GM23338 (cell line): ENCODE results near the gene SELENOK. TPM values are rescaled to one million over a fixed set of nuclear protein-coding genes. Genes with fewer than 3 reads are reported as not detected.

Experiments used
- ATAC-seq: fragments of 200-7000 bp; cut with Tn5 transposase; 3 replicates; pipeline ENCODE4 v1.9.1; 2020
- DNase-seq: peaks from one replicate; pipeline ENCODE4 v3.0.0-alpha.2; 2015; ENCODE audit warnings: low spot score
- H2AFZ ChIP-seq: fragments of 200-600 bp; sonication (generic); 2 replicates; pipeline ENCODE4 v1.8.0; 2016; ENCODE audit warnings: antibody characterized with exemption, mild to moderate bottlenecking, moderate library complexity
- H3F3A ChIP-seq: fragments of 200-600 bp; sonication (generic); replicated peaks from 2 replicates; pipeline ENCODE4 v1.8.0; 2017; ENCODE audit warnings: antibody characterized with exemption, mixed run types, low read depth
- H3K27ac ChIP-seq: fragments of 200-600 bp; sonication (generic); 2 replicates; pipeline ENCODE4 v1.6.1; 2016; ENCODE audit warnings: low read depth
- H3K27me3 ChIP-seq: fragments of 200-600 bp; sonication (generic); 2 replicates; pipeline ENCODE4 v1.8.0; 2016; ENCODE audit warnings: mild to moderate bottlenecking, mixed run types, moderate library complexity; ENCODE audit not compliant: insufficient read depth
- H3K36me3 ChIP-seq: fragments of 200-600 bp; sonication (generic); 2 replicates; pipeline ENCODE4 v1.8.0; 2016; ENCODE audit warnings: mild to moderate bottlenecking; ENCODE audit not compliant: insufficient read depth
- H3K4me1 ChIP-seq: fragments of 200-600 bp; sonication (generic); 2 replicates; pipeline ENCODE4 v1.8.0; 2016; ENCODE audit warnings: mild to moderate bottlenecking, moderate library complexity; ENCODE audit not compliant: insufficient read depth
- H3K4me2 ChIP-seq: fragments of 200-600 bp; sonication (generic); 2 replicates; pipeline ENCODE4 v1.7.1; 2017; ENCODE audit warnings: mixed run types
- H3K4me3 ChIP-seq: fragments of 200-600 bp; sonication (generic); 2 replicates; pipeline ENCODE4 v1.6.1; 2016; ENCODE audit warnings: mixed run types
- H3K79me2 ChIP-seq: fragments of 200-600 bp; sonication (generic); replicated peaks from 2 replicates; pipeline ENCODE4 v1.8.0; 2017; ENCODE audit warnings: mild to moderate bottlenecking; ENCODE audit not compliant: insufficient read depth
- H3K9me2 ChIP-seq: fragments of 200-600 bp; sonication (generic); 2 replicates; pipeline ENCODE4 v1.8.0; 2017; ENCODE audit not compliant: insufficient read depth
- H4K20me1 ChIP-seq: fragments of 200-600 bp; sonication (generic); replicated peaks from 2 replicates; pipeline ENCODE4 v1.8.0; 2017; ENCODE audit warnings: mild to moderate bottlenecking; ENCODE audit not compliant: insufficient read depth
- H3K27ac Mint-ChIP-seq: 2 replicates; pipeline ENCODE4 v1.8.0; 2020; ENCODE audit warnings: inconsistent platforms, mild to moderate bottlenecking, moderate library complexity, mixed read lengths
- H3K27me3 Mint-ChIP-seq: 3 replicates; pipeline ENCODE4 v1.8.0; 2022; ENCODE audit warnings: low read depth, mild to moderate bottlenecking, moderate library complexity, mixed read lengths, inconsistent platforms; ENCODE audit not compliant: insufficient read depth, poor library complexity
- H3K36me3 Mint-ChIP-seq: 3 replicates; pipeline ENCODE4 v1.8.0; 2021; ENCODE audit warnings: low read depth, mild to moderate bottlenecking, inconsistent platforms, moderate library complexity, mixed read lengths
- H3K4me1 Mint-ChIP-seq: 3 replicates; pipeline ENCODE4 v1.8.0; 2020; ENCODE audit warnings: mild to moderate bottlenecking, inconsistent platforms, mixed read lengths
- H3K4me3 Mint-ChIP-seq: 3 replicates; pipeline ENCODE4 v1.8.0; 2021; ENCODE audit warnings: moderate library complexity, mild to moderate bottlenecking, inconsistent platforms, mixed read lengths
- H3K9me3 Mint-ChIP-seq: 3 replicates; pipeline ENCODE4 v1.8.0; 2020; ENCODE audit warnings: moderate library complexity, mild to moderate bottlenecking, inconsistent platforms, mixed read lengths
- CREB1 ChIP-seq: fragments of 250-450 bp; sonication (Bioruptor Pico); IDR thresholded peaks from 2 replicates; pipeline ENCODE4 v1.5.0; 2020; ENCODE audit warnings: low read depth, mild to moderate bottlenecking, moderate library complexity
- EZH2 ChIP-seq: fragments of 200-600 bp; sonication (generic); IDR thresholded peaks from one replicate; pipeline ENCODE4 v1.8.0; 2017; ENCODE audit warnings: antibody characterized with exemption, mild to moderate bottlenecking, low read depth; ENCODE audit not compliant: unreplicated experiment
- EZH2phosphoT487 ChIP-seq: fragments of 200-600 bp; sonication (generic); IDR thresholded peaks from one replicate; pipeline ENCODE4 v1.8.1; 2018; ENCODE audit warnings: antibody characterized with exemption; ENCODE audit not compliant: unreplicated experiment
- JUNB ChIP-seq: IDR thresholded peaks from one replicate; pipeline ENCODE4 v1.6.1; 2016; ENCODE audit warnings: antibody characterized with exemption; ENCODE audit not compliant: unreplicated experiment
- NANOG ChIP-seq: IDR thresholded peaks from 2 replicates; pipeline ENCODE4 v1.6.1; 2016; ENCODE audit warnings: antibody characterized with exemption, borderline replicate concordance
- POLR2AphosphoS5 ChIP-seq: IDR thresholded peaks from 2 replicates; pipeline ENCODE4 v1.6.1; 2016; ENCODE audit warnings: antibody characterized with exemption, low read depth
- STAT1 ChIP-seq: IDR thresholded peaks from one replicate; pipeline ENCODE4 v1.6.1; 2016; ENCODE audit warnings: antibody characterized with exemption; ENCODE audit not compliant: unreplicated experiment
- ZNF114 ChIP-seq: fragments of 250-450 bp; sonication (Bioruptor Pico); IDR thresholded peaks from 2 replicates; pipeline ENCODE4 v1.5.0; 2020; ENCODE audit warnings: mild to moderate bottlenecking, moderate library complexity
- ZNF331 ChIP-seq: fragments of 250-450 bp; sonication (Bioruptor Pico); IDR thresholded peaks from 2 replicates; pipeline ENCODE4 v1.5.0; 2020; ENCODE audit warnings: low read depth, mild to moderate bottlenecking, moderate library complexity
- polyA plus RNA-seq: library from polyadenylated mRNA; unstranded; fragments of >200 nt; fragmentation: Nextera tagmentation; extraction: Ambion mirVana; gene quantifications from 2 replicates; pipeline ENCODE4 v1.2.1, GENCODE V29; 2016
- total RNA-seq: library from RNA; depleted of rRNA; stranded (reverse); fragments of >200 nt; shearing (Covaris generic); gene quantifications from 2 replicates; pipeline ENCODE4 v1.2.3, GENCODE V29; 2014
- TF ChIP-seq, protein P1 (sequence below): fragments of 250-450 bp; sonication (Bioruptor Pico); IDR thresholded peaks from 2 replicates; pipeline ENCODE4 v1.5.0; 2020; ENCODE audit warnings: mild to moderate bottlenecking, moderate library complexity
- TF ChIP-seq, protein P2 (sequence below): IDR thresholded peaks from one replicate; pipeline ENCODE4 v1.6.1; 2018; ENCODE audit warnings: antibody characterized with exemption; ENCODE audit not compliant: unreplicated experiment
- TF ChIP-seq, protein P3 (sequence below), 2 experiments: fragments of 200-600 bp in 1 of 2; sonication (generic) in 1 of 2; conservative IDR thresholded peaks; 2 replicates each; pipeline versions ENCODE4 v1.5.1 to v1.6.1; 2016 to 2017; ENCODE audit warnings: antibody characterized with exemption in 2 of 2, low read depth in 2 of 2, mild to moderate bottlenecking in 2 of 2, moderate library complexity in 1 of 2
- TF ChIP-seq, protein P4 (sequence below): IDR thresholded peaks from 2 replicates; pipeline ENCODE4 v1.6.1; 2016; ENCODE audit warnings: antibody characterized with exemption

SELENOK gene
- total and polyA plus RNA-seq, 2 experiments from 2014 or later: 21.4 to 168 TPM

DNA sequence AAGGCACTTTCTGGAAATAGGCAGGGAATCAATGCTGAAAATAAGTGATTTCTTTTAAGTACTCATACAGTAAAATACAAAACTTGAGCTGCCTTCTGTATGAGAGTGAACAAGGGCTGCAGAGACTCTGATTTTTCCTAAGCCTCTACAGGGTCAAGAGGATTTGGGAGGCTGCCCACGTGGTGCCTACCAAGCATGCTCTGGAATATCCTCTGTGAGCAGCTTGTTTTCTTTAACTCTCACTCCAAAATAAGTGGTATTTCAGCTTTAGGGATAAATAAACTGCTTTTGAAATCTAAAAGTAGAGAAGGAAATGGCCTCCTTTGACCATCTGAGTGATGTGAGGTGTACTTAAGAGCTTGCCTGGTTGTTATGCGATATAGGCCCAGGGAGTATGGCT lies 8.1 kb upstream of the SELENOK start:
- no peaks in the 10 kb centered on the region for H3K9me3 Mint-ChIP-seq
- H3K4me1 ChIP-seq: no peaks in the 10 kb centered on the region
- H3K4me3 Mint-ChIP-seq: no peak overlapping the region
- H2AFZ ChIP-seq: peak overlapping the region; percentile 88
- ATAC-seq: no peak
- no peaks in the 10 kb centered on the region for H3K27me3 Mint-ChIP-seq
- no peak overlapping the region for H3K4me3 ChIP-seq
- H3K27ac Mint-ChIP-seq: no peak overlapping the region
- H3K4me2 ChIP-seq: no peak overlapping the region
- no peaks in the 10 kb centered on the region for H3F3A ChIP-seq
- no peaks in the 10 kb centered on the region for H3K9me2 ChIP-seq
- no peaks in the 10 kb centered on the region for H3K36me3 ChIP-seq
- no peaks in the 10 kb centered on the region for H4K20me1 ChIP-seq
- H3K27ac ChIP-seq: no peak overlapping the region
- no peaks in the 10 kb centered on the region for H3K36me3 Mint-ChIP-seq
- no peaks in the 10 kb centered on the region for H3K79me2 ChIP-seq
- no peaks in the 10 kb centered on the region for H3K4me1 Mint-ChIP-seq
- H3K27me3 ChIP-seq: 0 out of 2 replicates have a peak, but pooled peaks cover 4% of the 10 kb centered on the region
- TF ChIP-seq, protein P1, sequence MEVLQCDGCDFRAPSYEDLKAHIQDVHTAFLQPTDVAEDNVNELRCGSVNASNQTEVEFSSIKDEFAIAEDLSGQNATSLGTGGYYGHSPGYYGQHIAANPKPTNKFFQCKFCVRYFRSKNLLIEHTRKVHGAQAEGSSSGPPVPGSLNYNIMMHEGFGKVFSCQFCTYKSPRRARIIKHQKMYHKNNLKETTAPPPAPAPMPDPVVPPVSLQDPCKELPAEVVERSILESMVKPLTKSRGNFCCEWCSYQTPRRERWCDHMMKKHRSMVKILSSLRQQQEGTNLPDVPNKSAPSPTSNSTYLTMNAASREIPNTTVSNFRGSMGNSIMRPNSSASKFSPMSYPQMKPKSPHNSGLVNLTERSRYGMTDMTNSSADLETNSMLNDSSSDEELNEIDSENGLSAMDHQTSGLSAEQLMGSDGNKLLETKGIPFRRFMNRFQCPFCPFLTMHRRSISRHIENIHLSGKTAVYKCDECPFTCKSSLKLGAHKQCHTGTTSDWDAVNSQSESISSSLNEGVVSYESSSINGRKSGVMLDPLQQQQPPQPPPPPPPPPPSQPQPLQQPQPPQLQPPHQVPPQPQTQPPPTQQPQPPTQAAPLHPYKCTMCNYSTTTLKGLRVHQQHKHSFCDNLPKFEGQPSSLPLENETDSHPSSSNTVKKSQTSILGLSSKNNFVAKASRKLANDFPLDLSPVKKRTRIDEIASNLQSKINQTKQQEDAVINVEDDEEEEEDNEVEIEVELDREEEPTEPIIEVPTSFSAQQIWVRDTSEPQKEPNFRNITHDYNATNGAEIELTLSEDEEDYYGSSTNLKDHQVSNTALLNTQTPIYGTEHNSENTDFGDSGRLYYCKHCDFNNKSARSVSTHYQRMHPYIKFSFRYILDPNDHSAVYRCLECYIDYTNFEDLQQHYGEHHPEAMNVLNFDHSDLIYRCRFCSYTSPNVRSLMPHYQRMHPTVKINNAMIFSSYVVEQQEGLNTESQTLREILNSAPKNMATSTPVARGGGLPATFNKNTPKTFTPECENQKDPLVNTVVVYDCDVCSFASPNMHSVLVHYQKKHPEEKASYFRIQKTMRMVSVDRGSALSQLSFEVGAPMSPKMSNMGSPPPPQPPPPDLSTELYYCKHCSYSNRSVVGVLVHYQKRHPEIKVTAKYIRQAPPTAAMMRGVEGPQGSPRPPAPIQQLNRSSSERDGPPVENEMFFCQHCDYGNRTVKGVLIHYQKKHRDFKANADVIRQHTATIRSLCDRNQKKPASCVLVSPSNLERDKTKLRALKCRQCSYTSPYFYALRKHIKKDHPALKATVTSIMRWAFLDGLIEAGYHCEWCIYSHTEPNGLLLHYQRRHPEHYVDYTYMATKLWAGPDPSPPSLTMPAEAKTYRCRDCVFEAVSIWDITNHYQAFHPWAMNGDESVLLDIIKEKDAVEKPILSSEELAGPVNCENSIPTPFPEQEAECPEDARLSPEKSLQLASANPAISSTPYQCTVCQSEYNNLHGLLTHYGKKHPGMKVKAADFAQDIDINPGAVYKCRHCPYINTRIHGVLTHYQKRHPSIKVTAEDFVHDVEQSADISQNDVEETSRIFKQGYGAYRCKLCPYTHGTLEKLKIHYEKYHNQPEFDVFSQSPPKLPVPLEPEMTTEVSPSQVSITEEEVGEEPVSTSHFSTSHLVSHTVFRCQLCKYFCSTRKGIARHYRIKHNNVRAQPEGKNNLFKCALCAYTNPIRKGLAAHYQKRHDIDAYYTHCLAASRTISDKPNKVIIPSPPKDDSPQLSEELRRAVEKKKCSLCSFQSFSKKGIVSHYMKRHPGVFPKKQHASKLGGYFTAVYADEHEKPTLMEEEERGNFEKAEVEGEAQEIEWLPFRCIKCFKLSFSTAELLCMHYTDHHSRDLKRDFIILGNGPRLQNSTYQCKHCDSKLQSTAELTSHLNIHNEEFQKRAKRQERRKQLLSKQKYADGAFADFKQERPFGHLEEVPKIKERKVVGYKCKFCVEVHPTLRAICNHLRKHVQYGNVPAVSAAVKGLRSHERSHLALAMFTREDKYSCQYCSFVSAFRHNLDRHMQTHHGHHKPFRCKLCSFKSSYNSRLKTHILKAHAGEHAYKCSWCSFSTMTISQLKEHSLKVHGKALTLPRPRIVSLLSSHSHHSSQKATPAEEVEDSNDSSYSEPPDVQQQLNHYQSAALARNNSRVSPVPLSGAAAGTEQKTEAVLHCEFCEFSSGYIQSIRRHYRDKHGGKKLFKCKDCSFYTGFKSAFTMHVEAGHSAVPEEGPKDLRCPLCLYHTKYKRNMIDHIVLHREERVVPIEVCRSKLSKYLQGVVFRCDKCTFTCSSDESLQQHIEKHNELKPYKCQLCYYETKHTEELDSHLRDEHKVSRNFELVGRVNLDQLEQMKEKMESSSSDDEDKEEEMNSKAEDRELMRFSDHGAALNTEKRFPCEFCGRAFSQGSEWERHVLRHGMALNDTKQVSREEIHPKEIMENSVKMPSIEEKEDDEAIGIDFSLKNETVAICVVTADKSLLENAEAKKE: no peak
- TF ChIP-seq EZH2phosphoT487 (no peak), STAT1 (no peak), ZNF331 (CRISPR knock-in tag) (no peak), JUNB (no peak), ZNF114 (CRISPR knock-in tag) (no peak), POLR2AphosphoS5 (no peak), CREB1 (CRISPR knock-in tag) (no peak), NANOG (no peak), EZH2 (no peak)
- TF ChIP-seq, protein P2, sequence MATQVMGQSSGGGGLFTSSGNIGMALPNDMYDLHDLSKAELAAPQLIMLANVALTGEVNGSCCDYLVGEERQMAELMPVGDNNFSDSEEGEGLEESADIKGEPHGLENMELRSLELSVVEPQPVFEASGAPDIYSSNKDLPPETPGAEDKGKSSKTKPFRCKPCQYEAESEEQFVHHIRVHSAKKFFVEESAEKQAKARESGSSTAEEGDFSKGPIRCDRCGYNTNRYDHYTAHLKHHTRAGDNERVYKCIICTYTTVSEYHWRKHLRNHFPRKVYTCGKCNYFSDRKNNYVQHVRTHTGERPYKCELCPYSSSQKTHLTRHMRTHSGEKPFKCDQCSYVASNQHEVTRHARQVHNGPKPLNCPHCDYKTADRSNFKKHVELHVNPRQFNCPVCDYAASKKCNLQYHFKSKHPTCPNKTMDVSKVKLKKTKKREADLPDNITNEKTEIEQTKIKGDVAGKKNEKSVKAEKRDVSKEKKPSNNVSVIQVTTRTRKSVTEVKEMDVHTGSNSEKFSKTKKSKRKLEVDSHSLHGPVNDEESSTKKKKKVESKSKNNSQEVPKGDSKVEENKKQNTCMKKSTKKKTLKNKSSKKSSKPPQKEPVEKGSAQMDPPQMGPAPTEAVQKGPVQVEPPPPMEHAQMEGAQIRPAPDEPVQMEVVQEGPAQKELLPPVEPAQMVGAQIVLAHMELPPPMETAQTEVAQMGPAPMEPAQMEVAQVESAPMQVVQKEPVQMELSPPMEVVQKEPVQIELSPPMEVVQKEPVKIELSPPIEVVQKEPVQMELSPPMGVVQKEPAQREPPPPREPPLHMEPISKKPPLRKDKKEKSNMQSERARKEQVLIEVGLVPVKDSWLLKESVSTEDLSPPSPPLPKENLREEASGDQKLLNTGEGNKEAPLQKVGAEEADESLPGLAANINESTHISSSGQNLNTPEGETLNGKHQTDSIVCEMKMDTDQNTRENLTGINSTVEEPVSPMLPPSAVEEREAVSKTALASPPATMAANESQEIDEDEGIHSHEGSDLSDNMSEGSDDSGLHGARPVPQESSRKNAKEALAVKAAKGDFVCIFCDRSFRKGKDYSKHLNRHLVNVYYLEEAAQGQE: no peak
- TF ChIP-seq, protein P3, sequence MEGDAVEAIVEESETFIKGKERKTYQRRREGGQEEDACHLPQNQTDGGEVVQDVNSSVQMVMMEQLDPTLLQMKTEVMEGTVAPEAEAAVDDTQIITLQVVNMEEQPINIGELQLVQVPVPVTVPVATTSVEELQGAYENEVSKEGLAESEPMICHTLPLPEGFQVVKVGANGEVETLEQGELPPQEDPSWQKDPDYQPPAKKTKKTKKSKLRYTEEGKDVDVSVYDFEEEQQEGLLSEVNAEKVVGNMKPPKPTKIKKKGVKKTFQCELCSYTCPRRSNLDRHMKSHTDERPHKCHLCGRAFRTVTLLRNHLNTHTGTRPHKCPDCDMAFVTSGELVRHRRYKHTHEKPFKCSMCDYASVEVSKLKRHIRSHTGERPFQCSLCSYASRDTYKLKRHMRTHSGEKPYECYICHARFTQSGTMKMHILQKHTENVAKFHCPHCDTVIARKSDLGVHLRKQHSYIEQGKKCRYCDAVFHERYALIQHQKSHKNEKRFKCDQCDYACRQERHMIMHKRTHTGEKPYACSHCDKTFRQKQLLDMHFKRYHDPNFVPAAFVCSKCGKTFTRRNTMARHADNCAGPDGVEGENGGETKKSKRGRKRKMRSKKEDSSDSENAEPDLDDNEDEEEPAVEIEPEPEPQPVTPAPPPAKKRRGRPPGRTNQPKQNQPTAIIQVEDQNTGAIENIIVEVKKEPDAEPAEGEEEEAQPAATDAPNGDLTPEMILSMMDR (conservative IDR thresholded peaks at IDR 0.05; ENCODE audit: low read depth in 2 of 2): no peak
- TF ChIP-seq, protein P4, sequence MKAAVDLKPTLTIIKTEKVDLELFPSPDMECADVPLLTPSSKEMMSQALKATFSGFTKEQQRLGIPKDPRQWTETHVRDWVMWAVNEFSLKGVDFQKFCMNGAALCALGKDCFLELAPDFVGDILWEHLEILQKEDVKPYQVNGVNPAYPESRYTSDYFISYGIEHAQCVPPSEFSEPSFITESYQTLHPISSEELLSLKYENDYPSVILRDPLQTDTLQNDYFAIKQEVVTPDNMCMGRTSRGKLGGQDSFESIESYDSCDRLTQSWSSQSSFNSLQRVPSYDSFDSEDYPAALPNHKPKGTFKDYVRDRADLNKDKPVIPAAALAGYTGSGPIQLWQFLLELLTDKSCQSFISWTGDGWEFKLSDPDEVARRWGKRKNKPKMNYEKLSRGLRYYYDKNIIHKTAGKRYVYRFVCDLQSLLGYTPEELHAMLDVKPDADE: no peak
- no peak for DNase-seq
